Measurements from ENCODE around the gene HNRNPR. TPM values are rescaled to one million over a fixed set of nuclear protein-coding genes. Genes with fewer than 3 reads are reported as not detected.
"Not testable (repeated sequence)": the region's sequence is repeated elsewhere in the genome, so short reads cannot be mapped to it uniquely, and the experiment has no call there.

HNRNPR gene
- total RNA-seq, 2 donors from 2014 or later: 95.1 to 117 TPM

GRCh38 chr1:23282957-23283356 lies 61.1 kb downstream of the HNRNPR start:
- intact Hi-C loops (cut with DNase I): no loop called here
- no peak for DNase-seq (ENCODE audit: low spot score)

GRCh38 chr1:23278717-23279116 lies 65.4 kb downstream of the HNRNPR start:
- intact Hi-C loops (cut with DNase I): loop anchor here in 1 of 2 donors (10.0 kb wide), 1 partner anchor 184 kb away; no protein-coding TSS in a partner anchor
- no peak for DNase-seq (ENCODE audit: low spot score)

GRCh38 chr1:23276531-23276930 lies 67.6 kb downstream of the HNRNPR start:
- intact Hi-C loops (cut with DNase I): loop anchor here in 1 of 2 donors (10.0 kb wide), 1 partner anchor 182 kb away; no protein-coding TSS in a partner anchor
- DNase-seq (ENCODE audit: low spot score): no peak

- DNase-seq (ENCODE audit: low spot score): no peak
- intact Hi-C loops (cut with DNase I): loop anchor here in 1 of 2 donors (10.0 kb wide), 1 partner anchor 179 kb away; no protein-coding TSS in a partner anchor
Measured at GRCh38 chr1:23274134-23274505, 70.0 kb downstream of the HNRNPR start.

- intact Hi-C loops (cut with DNase I): loop anchor here in 1 of 2 donors (10.0 kb wide), 1 partner anchor 179 kb away; no protein-coding TSS in a partner anchor
- DNase-seq (ENCODE audit: low spot score): no peak
Measured at GRCh38 chr1:23273450-23274133, 70.5 kb downstream of the HNRNPR start.

GRCh38 chr1:23263380-23263887 lies 80.7 kb downstream of the HNRNPR start:
- no peak for DNase-seq (ENCODE audit: low spot score)
- intact Hi-C loops (cut with DNase I): no loop called here

- intact Hi-C loops (cut with DNase I); DNase-seq (ENCODE audit: low spot score): not testable (repeated sequence)
Measured at GRCh38 chr1:23258082-23258481, 86.0 kb downstream of the HNRNPR start.

GRCh38 chr1:23257371-23257770 lies 86.7 kb downstream of the HNRNPR start:
- intact Hi-C loops (cut with DNase I); DNase-seq (ENCODE audit: low spot score): not testable (repeated sequence)

Other genes with a start within 250 kb of the HNRNPR start
- 10 to 100 TPM; 31.9 to 35.4 TPM for gene LUZP1, start 175.4 kb downstream of the HNRNPR start, total RNA-seq
- gene HTR1D, start 126.8 kb downstream of the HNRNPR start, total RNA-seq: not detected
- gene ZNF436, start 25.6 kb upstream of the HNRNPR start, total RNA-seq: 10 to 100 TPM; 13.1 to 18.4 TPM
- 10 to 100 TPM; 20.4 to 23.0 TPM for gene TCEA3, start 80.5 kb upstream of the HNRNPR start, total RNA-seq
- 10 to 100 TPM; 37.8 to 51.4 TPM for gene ASAP3, start 139.9 kb upstream of the HNRNPR start, total RNA-seq
- gene E2F2, start 186.9 kb upstream of the HNRNPR start, total RNA-seq: under 1 TPM; 0.24 to 0.46 TPM
- 100 to 1,000 TPM; 190 to 243 TPM for gene ID3, start 215.2 kb upstream of the HNRNPR start, total RNA-seq